Endothelial cell (in vitro differentiated cells): ENCODE measurements around the gene OTOS. TPM values are rescaled to one million over a fixed set of nuclear protein-coding genes. Genes with fewer than 3 reads are reported as not detected.

Experiments used
- DNase-seq: peaks from one replicate; pipeline ENCODE4 v3.0.0; 2021; ENCODE audit warnings: low spot score
- H3K27ac Mint-ChIP-seq: one replicate; pipeline ENCODE4 v1.8.0; 2021; ENCODE audit warnings: mixed read lengths, inconsistent platforms; ENCODE audit not compliant: unreplicated experiment
- H3K27me3 Mint-ChIP-seq: one replicate; pipeline ENCODE4 v1.8.0; 2021; ENCODE audit warnings: mild to moderate bottlenecking, moderate library complexity, mixed read lengths, inconsistent platforms; ENCODE audit not compliant: unreplicated experiment
- H3K36me3 Mint-ChIP-seq: one replicate; pipeline ENCODE4 v1.8.0; 2021; ENCODE audit warnings: mild to moderate bottlenecking, low read depth, mixed read lengths, inconsistent platforms; ENCODE audit not compliant: unreplicated experiment
- H3K4me1 Mint-ChIP-seq: one replicate; pipeline ENCODE4 v1.8.0; 2021; ENCODE audit warnings: mild to moderate bottlenecking, mixed read lengths, inconsistent platforms; ENCODE audit not compliant: unreplicated experiment
- H3K4me3 Mint-ChIP-seq: one replicate; pipeline ENCODE4 v1.8.0; 2021; ENCODE audit warnings: mild to moderate bottlenecking, mixed read lengths, inconsistent platforms; ENCODE audit not compliant: unreplicated experiment
- H3K9me3 Mint-ChIP-seq: one replicate; pipeline ENCODE4 v1.8.0; 2021; ENCODE audit warnings: mixed read lengths, inconsistent platforms; ENCODE audit not compliant: unreplicated experiment
- CTCF ChIP-seq: fragments of 200-600 bp; sonication (generic); IDR thresholded peaks from one replicate; pipeline ENCODE4 v1.5.0; 2021; ENCODE audit warnings: antibody characterized with exemption; ENCODE audit not compliant: unreplicated experiment
- total RNA-seq: library from RNA; stranded (reverse); fragmentation: NEBNext Ultra II Directional; extraction: Animal tissue kit (Norgen Biotek cat#: 25700); gene quantifications from one replicate; pipeline ENCODE4 v1.2.1, GENCODE V29; 2021; ENCODE audit not compliant: unreplicated experiment

Gene OTOS
- total RNA-seq, 1 donor from 2014 or later = not detected

- H3K4me1 Mint-ChIP-seq = no peaks in the 10 kb centered on the region
- H3K4me3 Mint-ChIP-seq = no peak overlapping the region
- DNase-seq = no peak
- no peaks in the 10 kb centered on the region for H3K36me3 Mint-ChIP-seq
- TF ChIP-seq CTCF = no peak
- no peaks in the 10 kb centered on the region for H3K27me3 Mint-ChIP-seq
- no peaks in the 10 kb centered on the region for H3K9me3 Mint-ChIP-seq
- no peak overlapping the region for H3K27ac Mint-ChIP-seq
These were observed 39.6 kb upstream of the OTOS start for GRCh38 chr2:240179941-240180666.

GRCh38 chr2:240179186-240179815 lies 38.8 kb upstream of the OTOS start:
- TF ChIP-seq CTCF = no peak
- H3K27me3 Mint-ChIP-seq = no peaks in the 10 kb centered on the region
- no peak overlapping the region for H3K4me3 Mint-ChIP-seq
- H3K9me3 Mint-ChIP-seq = no peaks in the 10 kb centered on the region
- H3K36me3 Mint-ChIP-seq = no peaks in the 10 kb centered on the region
- DNase-seq = no peak
- no peaks in the 10 kb centered on the region for H3K4me1 Mint-ChIP-seq
- H3K27ac Mint-ChIP-seq = no peak overlapping the region

GRCh38 chr2:240178564-240178963 lies 38.1 kb upstream of the OTOS start:
- no peaks in the 10 kb centered on the region for H3K4me1 Mint-ChIP-seq
- no peak for DNase-seq
- no peak for TF ChIP-seq CTCF
- no peaks in the 10 kb centered on the region for H3K27me3 Mint-ChIP-seq
- H3K9me3 Mint-ChIP-seq = no peaks in the 10 kb centered on the region
- no peaks in the 10 kb centered on the region for H3K36me3 Mint-ChIP-seq
- no peak overlapping the region for H3K4me3 Mint-ChIP-seq
- H3K27ac Mint-ChIP-seq = no peak overlapping the region

GRCh38 chr2:240174496-240174895 lies 34.0 kb upstream of the OTOS start:
- Mint-ChIP-seq H3K27ac (no peak overlapping the region), H3K36me3 (no peaks in the 10 kb centered on the region), H3K4me3 (no peak overlapping the region), H3K27me3 (no peaks in the 10 kb centered on the region), H3K4me1 (no peaks in the 10 kb centered on the region), H3K9me3 (no peaks in the 10 kb centered on the region)
- no peak for TF ChIP-seq CTCF
- no peak for DNase-seq
